Suprapubic skin (tissue), 4 donors: ENCODE results near the gene CEBPG.

Experiments
- CTCF ChIP-seq, 2 donors: fragments of 200-600 bp in 1 of 2; fragments of 450-650 bp in 1 of 2; sonication (generic) in 1 of 2; IDR thresholded peaks; one replicate each; pipeline ENCODE4 v1.5.1; 2016 to 2019; ENCODE audit warnings: antibody characterized with exemption in 2 of 2, mild to moderate bottlenecking in 1 of 2, moderate library complexity in 1 of 2
- EP300 ChIP-seq: sonication (generic); formaldehyde crosslinking; IDR thresholded peaks from one replicate; pipeline ENCODE4 v1.6.1; 2017; ENCODE audit warnings: antibody characterized with exemption
- POLR2A ChIP-seq, 2 donors: fragments of 450-650 bp; IDR thresholded peaks; one replicate each; pipeline ENCODE4 v1.6.1; 2017; ENCODE audit warnings: antibody characterized with exemption in 2 of 2, mild to moderate bottlenecking in 2 of 2, moderate library complexity in 2 of 2
- POLR2AphosphoS5 ChIP-seq, 3 donors: sonication (generic); formaldehyde crosslinking; IDR thresholded peaks; one replicate each; pipeline ENCODE4 v1.6.1; 2017; ENCODE audit warnings: antibody characterized with exemption in 3 of 3

- TF ChIP-seq CTCF (IDR thresholded peaks at IDR 0.05) (no peak), EP300 (no peak), POLR2A (IDR thresholded peaks at IDR 0.05) (no peak), POLR2AphosphoS5 (IDR thresholded peaks at IDR 0.05) (no peak)
Observed at GRCh38 chr19:33388725-33389420, 15.4 kb downstream of the CEBPG start.
